ENCODE results near the gene STAG3. TPM values are rescaled to one million over a fixed set of nuclear protein-coding genes. Genes with fewer than 3 reads are reported as not detected.
"Not testable (repeated sequence)": the region's sequence is repeated elsewhere in the genome, so short reads cannot be mapped to it uniquely, and the experiment has no call there.

The STAG3 gene
- total RNA-seq, 2 donors from 2014 or later = 13.7 to 24.4 TPM

GRCh38 chr7:100174582-100174981 lies 3.1 kb upstream of the STAG3 start:
- H3K36me3 Mint-ChIP-seq = no peaks in the 10 kb centered on the region
- no peak for ATAC-seq
- H3K27me3 Mint-ChIP-seq = peaks cover 10 to 18% of the 10 kb centered on the region in 2 donors
- H3K27ac Mint-ChIP-seq = peak overlapping the region in 1 of 2 donors; percentile 22
- no peaks in the 10 kb centered on the region for H3K9me3 Mint-ChIP-seq
- no peak overlapping the region for H3K4me3 Mint-ChIP-seq
- peaks cover 19 to 28% of the 10 kb centered on the region in 2 donors for H3K4me1 Mint-ChIP-seq (ENCODE audit: low read depth in 2 of 2)
- no peak for DNase-seq (ENCODE audit: low spot score)

- H3K27me3 Mint-ChIP-seq = peaks cover 9 to 13% of the 10 kb centered on the region in 2 donors
- DNase-seq (ENCODE audit: low spot score) (no peak), ATAC-seq (no peak)
- no peaks in the 10 kb centered on the region for H3K36me3 Mint-ChIP-seq
- H3K9me3 Mint-ChIP-seq = peaks cover 1% of the 10 kb centered on the region
- H3K4me1 Mint-ChIP-seq (ENCODE audit: low read depth in 2 of 2) = peaks cover 19 to 28% of the 10 kb centered on the region in 2 donors
- H3K27ac Mint-ChIP-seq = no peak overlapping the region
- H3K4me3 Mint-ChIP-seq = peak overlapping the region; percentile 10
Measured at GRCh38 chr7:100175296-100175935, 2.3 kb upstream of the STAG3 start.

- no peak for DNase-seq (ENCODE audit: low spot score)
- peak overlapping the region in 1 of 2 donors; percentile 52 for H3K27ac Mint-ChIP-seq
- peaks cover 24 to 28% of the 10 kb centered on the region in 2 donors for H3K4me1 Mint-ChIP-seq (ENCODE audit: low read depth in 2 of 2)
Measured at GRCh38 chr7:100176096-100177044, 1.3 kb upstream of the STAG3 start.

GRCh38 chr7:100180084-100180483 lies 2.4 kb downstream of the STAG3 start:
- not testable (repeated sequence) for H3K9me3 Mint-ChIP-seq; DNase-seq (ENCODE audit: low spot score); ATAC-seq; H3K36me3 Mint-ChIP-seq; H3K27me3 Mint-ChIP-seq
- peak overlapping the region; percentile 40 to 83 for H3K27ac Mint-ChIP-seq
- peaks cover 21 to 25% of the 10 kb centered on the region in 2 donors for H3K4me1 Mint-ChIP-seq (ENCODE audit: low read depth in 2 of 2)
- peak overlapping the region; percentile 58 for H3K4me3 Mint-ChIP-seq

More at GRCh38 chr7:100176096-100177044, 1.3 kb upstream of the STAG3 start:
- no peak for ATAC-seq
- Mint-ChIP-seq H3K4me3 (peak overlapping the region; percentile 45), H3K36me3 (no peaks in the 10 kb centered on the region), H3K27me3 (peaks cover 5 to 7% of the 10 kb centered on the region in 2 donors), H3K9me3 (peaks cover 3% of the 10 kb centered on the region)

GRCh38 chr7:100182616-100183015 lies 4.9 kb downstream of the STAG3 start:
- ATAC-seq; DNase-seq (ENCODE audit: low spot score): not testable (repeated sequence)

GRCh38 chr7:100183090-100183489 lies 5.4 kb downstream of the STAG3 start:
- not testable (repeated sequence) for DNase-seq (ENCODE audit: low spot score); H3K27ac Mint-ChIP-seq; H3K9me3 Mint-ChIP-seq; H3K4me3 Mint-ChIP-seq; H3K36me3 Mint-ChIP-seq; H3K27me3 Mint-ChIP-seq; ATAC-seq
- H3K4me1 Mint-ChIP-seq (ENCODE audit: low read depth in 2 of 2) = peaks cover 8 to 14% of the 10 kb centered on the region in 2 donors

More at GRCh38 chr7:100182616-100183015, 4.9 kb downstream of the STAG3 start:
- not testable (repeated sequence) for H3K27me3 Mint-ChIP-seq, H3K27ac Mint-ChIP-seq, H3K4me3 Mint-ChIP-seq, H3K36me3 Mint-ChIP-seq, H3K9me3 Mint-ChIP-seq
- H3K4me1 Mint-ChIP-seq (ENCODE audit: low read depth in 2 of 2) = peaks cover 8 to 15% of the 10 kb centered on the region in 2 donors

- Mint-ChIP-seq H3K4me1 (ENCODE audit: low read depth in 2 of 2) (peaks cover 7 to 8% of the 10 kb centered on the region in 2 donors), H3K36me3 (no peaks in the 10 kb centered on the region), H3K4me3 (no peak overlapping the region), H3K9me3 (no peaks in the 10 kb centered on the region), H3K27ac (no peak overlapping the region), H3K27me3 (no peaks in the 10 kb centered on the region)
- DNase-seq (ENCODE audit: low spot score) = no peak
- no peak for ATAC-seq
Measured at GRCh38 chr7:100185726-100186125, 8.0 kb downstream of the STAG3 start.

GRCh38 chr7:100189061-100189460 lies 11.3 kb downstream of the STAG3 start:
- H3K27ac Mint-ChIP-seq = peak overlapping the region in 1 of 2 donors; percentile 53
- no peak overlapping the region for H3K4me3 Mint-ChIP-seq
- ATAC-seq (no peak), DNase-seq (ENCODE audit: low spot score) (no peak)
- peaks cover 0 to 6% of the 10 kb centered on the region in 2 donors for H3K4me1 Mint-ChIP-seq (ENCODE audit: low read depth in 2 of 2)
- H3K36me3 Mint-ChIP-seq = no peaks in the 10 kb centered on the region
- H3K9me3 Mint-ChIP-seq = no peaks in the 10 kb centered on the region
- no peaks in the 10 kb centered on the region for H3K27me3 Mint-ChIP-seq

- Mint-ChIP-seq H3K4me3 (no peak overlapping the region), H3K27me3 (no peaks in the 10 kb centered on the region), H3K9me3 (no peaks in the 10 kb centered on the region), H3K27ac (peak overlapping the region; percentile 4 to 53), H3K36me3 (no peaks in the 10 kb centered on the region), H3K4me1 (ENCODE audit: low read depth in 2 of 2) (peaks cover 0 to 6% of the 10 kb centered on the region in 2 donors)
- DNase-seq (ENCODE audit: low spot score) (no peak), ATAC-seq (peak; percentile 67 to 72)
Measured at GRCh38 chr7:100190048-100190711, 12.5 kb downstream of the STAG3 start.

- H3K27ac Mint-ChIP-seq = no peak overlapping the region
- no peak for DNase-seq (ENCODE audit: low spot score)
- no peaks in the 10 kb centered on the region for H3K9me3 Mint-ChIP-seq
- H3K4me3 Mint-ChIP-seq = no peak overlapping the region
- no peaks in the 10 kb centered on the region for H3K36me3 Mint-ChIP-seq
- H3K27me3 Mint-ChIP-seq = no peaks in the 10 kb centered on the region
- H3K4me1 Mint-ChIP-seq (ENCODE audit: low read depth in 2 of 2) = peaks cover 0 to 6% of the 10 kb centered on the region in 2 donors
- no peak for ATAC-seq
Measured at GRCh38 chr7:100191775-100192174, 14.1 kb downstream of the STAG3 start.

GRCh38 chr7:100192281-100192862 lies 14.7 kb downstream of the STAG3 start:
- not testable (repeated sequence) for H3K9me3 Mint-ChIP-seq

GRCh38 chr7:100192969-100193368 lies 15.3 kb downstream of the STAG3 start:
- DNase-seq (ENCODE audit: low spot score) (no peak), ATAC-seq (no peak)
- H3K36me3 Mint-ChIP-seq = no peaks in the 10 kb centered on the region
- no peak overlapping the region for H3K4me3 Mint-ChIP-seq
- H3K4me1 Mint-ChIP-seq (ENCODE audit: low read depth in 2 of 2) = peaks cover 0 to 6% of the 10 kb centered on the region in 2 donors
- no peaks in the 10 kb centered on the region for H3K9me3 Mint-ChIP-seq
- peak overlapping the region in 1 of 2 donors; percentile 14 for H3K27ac Mint-ChIP-seq
- no peaks in the 10 kb centered on the region for H3K27me3 Mint-ChIP-seq

More at GRCh38 chr7:100192281-100192862, 14.7 kb downstream of the STAG3 start:
- peak overlapping the region in 1 of 2 donors; percentile 14 for H3K27ac Mint-ChIP-seq
- not testable (repeated sequence) for H3K4me1 Mint-ChIP-seq (ENCODE audit: low read depth in 2 of 2); DNase-seq (ENCODE audit: low spot score); H3K36me3 Mint-ChIP-seq; ATAC-seq; H3K4me3 Mint-ChIP-seq; H3K27me3 Mint-ChIP-seq

- H3K27ac Mint-ChIP-seq = no peak overlapping the region
- no peaks in the 10 kb centered on the region for H3K9me3 Mint-ChIP-seq
- no peak for DNase-seq (ENCODE audit: low spot score)
- H3K27me3 Mint-ChIP-seq = peaks cover 2 to 8% of the 10 kb centered on the region in 2 donors
- peaks cover 0 to 4% of the 10 kb centered on the region in 2 donors for H3K4me1 Mint-ChIP-seq (ENCODE audit: low read depth in 2 of 2)
- H3K36me3 Mint-ChIP-seq = no peaks in the 10 kb centered on the region
- no peak for ATAC-seq
- no peak overlapping the region for H3K4me3 Mint-ChIP-seq
Measured at GRCh38 chr7:100195222-100195621, 17.5 kb downstream of the STAG3 start.

All from natural killer cell treated with Interleukin-12 subunit alpha and Interleukin-12 subunit beta and Interleukin-15 and Interleukin-18, amount 100 ng/mL, for 72 hours (primary cell).